Measurements from ENCODE around the gene LIX1L. TPM values are rescaled to one million over a fixed set of nuclear protein-coding genes. Genes with fewer than 3 reads are reported as not detected.

Gene LIX1L
- total and polyA plus RNA-seq, 2 of the 13 experiments (the other 11 are each of a cell fraction or from before 2014, with no cell fraction given) = 8.1 to 24.9 TPM

GRCh38 chr1:145886816-145887215, 71.0 kb downstream of the LIX1L start:
- TF ChIP-seq ZSCAN20 (CRISPR knock-in tag; IDR thresholded peaks at IDR 0.05; ENCODE audit: borderline replicate concordance) = no peak
- no peak for TF ChIP-seq ZNF589 (CRISPR knock-in tag; conservative IDR thresholded peaks at IDR 0.05)
- no peak for TF ChIP-seq ATF5 (CRISPR knock-in tag; IDR thresholded peaks at IDR 0.05; ENCODE audit: low read depth)
- no peak for TF ChIP-seq HOXA9 (CRISPR knock-in tag; IDR thresholded peaks at IDR 0.05; ENCODE audit: borderline replicate concordance)
- no peak for TF ChIP-seq ZNF136 (CRISPR knock-in tag; IDR thresholded peaks at IDR 0.05; ENCODE audit: low read depth)
- TF ChIP-seq MTF2 (CRISPR knock-in tag; IDR thresholded peaks at IDR 0.05; ENCODE audit: borderline replicate concordance) = no peak
- no peak for TF ChIP-seq KDM6A (CRISPR knock-in tag; IDR thresholded peaks at IDR 0.05; ENCODE audit: low read depth)
- TF ChIP-seq ZNF264 (CRISPR knock-in tag; IDR thresholded peaks at IDR 0.05) = no peak
- WGBS (ENCODE audit: low lambda C conversion rate) = 56% methylated on average over 8 of the region's 8 CpGs
- intact Hi-C loops (cut with micrococcal nuclease; ENCODE audit: unreplicated experiment) = no loop called here
- BruUV-seq (replicated peaks) = no TSS peak
- Histone ChIP-seq H3K79me2 (ENCODE audit: insufficient read depth, low read length) (no peaks in the 10 kb centered on the region), H3K4me3 (replicated peaks in 1 of 3; ENCODE audit: insufficient read depth in 1 of 3, low read depth in 2 of 3, low read length in 3 of 3) (no peak overlapping the region), H3K27me3 (ENCODE audit: control insufficient read depth in 1 of 2, insufficient read depth in 2 of 2, low read length in 2 of 2) (peaks cover 2 to 26% of the 10 kb centered on the region in 2 experiments), H3K9ac (ENCODE audit: insufficient read depth, low read depth, low read length) (no peak overlapping the region), H2AFZ (ENCODE audit: low read length) (no peak overlapping the region), H3K36me3 (replicated peaks in 1 of 2; ENCODE audit: control insufficient read depth in 1 of 2, insufficient read depth in 2 of 2, low read length in 2 of 2) (no peaks in the 10 kb centered on the region), H3K9me3 (ENCODE audit: low read length) (no peaks in the 10 kb centered on the region), H3K27ac (ENCODE audit: extremely low read length, insufficient read depth, low read length) (no peak overlapping the region), H4K20me1 (ENCODE audit: insufficient read depth, low read length) (no peaks in the 10 kb centered on the region), H3K4me1 (ENCODE audit: insufficient read depth, low read length) (peaks cover 53% of the 10 kb centered on the region), H3K4me2 (ENCODE audit: low read depth, low read length) (peak overlapping the region; percentile 75; the same call in 1 of the 2 replicates)
- FAIRE-seq = no peak
- ChIA-PET POLR2A (interaction anchor here (3.8 kb wide), 1 partner anchor 28 kb away, joined by 14 read pairs; the partner anchor contains the start of gene PIAS3), CTCF (ENCODE audit: low intra/inter-chr PET ratio, low total read pairs) (no interaction called here)
- DNase-seq (ENCODE audit: low spot score) = no peak
- no peak for ATAC-seq
- in situ Hi-C loops (cut with HindIII; ENCODE audit: extremely low pct_ligation_motif_present, low pct_unique_long_range_greater_than_20kb) = loop anchor here (5.0 to 10.0 kb wide), 2 partner anchors 40 to 118 kb away; partner anchors contain the start of gene RBM8A

GRCh38 chr1:145886390-145886789, 71.4 kb downstream of the LIX1L start:
- Histone ChIP-seq H3K36me3 (replicated peaks in 1 of 2; ENCODE audit: control insufficient read depth in 1 of 2, insufficient read depth in 2 of 2, low read length in 2 of 2) (no peaks in the 10 kb centered on the region), H3K9me3 (ENCODE audit: low read length) (no peaks in the 10 kb centered on the region), H3K79me2 (ENCODE audit: insufficient read depth, low read length) (no peaks in the 10 kb centered on the region), H4K20me1 (ENCODE audit: insufficient read depth, low read length) (no peaks in the 10 kb centered on the region), H3K4me1 (ENCODE audit: insufficient read depth, low read length) (peaks cover 49% of the 10 kb centered on the region), H3K4me2 (ENCODE audit: low read depth, low read length) (peak overlapping the region; percentile 75), H3K4me3 (replicated peaks in 1 of 3; ENCODE audit: insufficient read depth in 1 of 3, low read depth in 2 of 3, low read length in 3 of 3) (peak overlapping the region; percentile 63 to 80 (median 71); a peak in 5 of 6 replicates), H2AFZ (ENCODE audit: low read length) (no peak overlapping the region), H3K9ac (ENCODE audit: insufficient read depth, low read depth, low read length) (no peak overlapping the region), H3K27me3 (ENCODE audit: control insufficient read depth in 1 of 2, insufficient read depth in 2 of 2, low read length in 2 of 2) (peaks cover 2 to 26% of the 10 kb centered on the region in 2 experiments), H3K27ac (ENCODE audit: extremely low read length, insufficient read depth, low read length) (no peak overlapping the region)
- FAIRE-seq = no peak
- POLR2A ChIA-PET = interaction anchor here (0.8 to 3.8 kb wide), 3 partner anchors 27 to 44 kb away, joined by 3 to 14 read pairs (median 4); partner anchors contain the start of genes PIAS3 and RBM8A
- peak; percentile 22 for ATAC-seq
- intact Hi-C loops (cut with micrococcal nuclease; ENCODE audit: unreplicated experiment) (no loop called here), in situ Hi-C loops (cut with HindIII; ENCODE audit: extremely low pct_ligation_motif_present, low pct_unique_long_range_greater_than_20kb) (loop anchor here (5.0 to 10.0 kb wide), 2 partner anchors 41 to 118 kb away; partner anchors contain the start of gene RBM8A)
- WGBS (ENCODE audit: low lambda C conversion rate) = 60% methylated on average over 11 of the region's 11 CpGs
- BruUV-seq (replicated peaks) = no TSS peak
- CTCF ChIA-PET (ENCODE audit: low intra/inter-chr PET ratio, low total read pairs) = no interaction called here
- DNase-seq (ENCODE audit: low spot score) = no peak
- TF ChIP-seq ZNF34 (CRISPR knock-in tag; IDR thresholded peaks at IDR 0.05; ENCODE audit: borderline replicate concordance) = no peak
- no peak for TF ChIP-seq ZBTB25 (CRISPR knock-in tag; IDR thresholded peaks at IDR 0.05)
- TF ChIP-seq ZNF777 (CRISPR knock-in tag; IDR thresholded peaks at IDR 0.05) = no peak
- no peak for TF ChIP-seq CCAR2 (optimal IDR thresholded peaks at IDR 0.05; ENCODE audit: low read depth, low read length)
- no peak for TF ChIP-seq REXO4 (CRISPR knock-in tag; IDR thresholded peaks at IDR 0.05; ENCODE audit: borderline replicate concordance)
- no peak for TF ChIP-seq SOX6 (IDR thresholded peaks at IDR 0.05)
- 0 out of 2 replicates have a peak, but pooled peaks have one; percentile 11 for TF ChIP-seq SOX6 (CRISPR knock-in tag; IDR thresholded peaks at IDR 0.05)
- no peak for TF ChIP-seq ZNF12 (CRISPR knock-in tag; IDR thresholded peaks at IDR 0.05)
- no peak for TF ChIP-seq ZNF788 (CRISPR knock-in tag; IDR thresholded peaks at IDR 0.05; ENCODE audit: borderline replicate concordance)
- TF ChIP-seq TEAD3 (CRISPR knock-in tag; optimal IDR thresholded peaks at IDR 0.05; ENCODE audit: borderline replicate concordance) = no peak
- no peak for TF ChIP-seq ZNF629 (CRISPR knock-in tag; conservative IDR thresholded peaks at IDR 0.05)

Data from HepG2 (cell line).